ENCODE measurements around the gene FIBCD1. TPM values are rescaled to one million over a fixed set of nuclear protein-coding genes. Genes with fewer than 3 reads are reported as not detected.

Gene FIBCD1
- total RNA-seq, 2 donors from 2014 or later, result 0.20 to 4.6 TPM

DNA sequence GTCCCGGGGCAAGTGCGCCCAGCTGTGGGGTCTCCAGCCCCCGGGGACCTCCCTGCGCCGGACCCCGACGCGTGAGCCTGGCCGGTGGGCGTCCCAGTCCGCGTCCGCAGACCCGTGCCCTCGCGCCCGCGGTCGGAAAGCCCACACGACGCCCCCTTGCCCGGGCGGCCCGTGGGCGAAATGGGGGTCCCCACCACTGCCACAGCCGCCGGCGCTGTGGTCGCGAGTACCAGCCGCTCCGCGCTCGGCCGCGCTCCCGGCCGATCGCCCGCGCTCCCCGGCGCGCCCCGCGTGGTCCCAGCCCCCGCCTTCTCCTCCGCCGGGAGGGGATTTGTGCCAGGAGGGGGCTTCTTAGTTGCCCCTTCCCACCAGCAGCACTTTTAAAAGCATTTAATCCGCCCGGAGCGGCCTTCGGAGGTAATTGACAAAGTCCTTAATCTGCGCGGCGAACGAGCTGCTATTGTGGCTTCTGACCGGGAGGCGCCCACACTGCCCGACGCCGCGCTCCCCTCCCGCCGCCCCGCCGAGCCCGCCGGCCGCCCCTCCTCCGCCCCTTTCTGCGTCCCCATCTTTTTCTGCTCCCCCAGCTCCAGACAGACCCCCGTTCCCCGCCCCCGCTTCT is 469 bp upstream of the FIBCD1 start:
- H3K36me3 ChIP-seq, result no peaks in the 10 kb centered on the region
- TF ChIP-seq, protein P1, sequence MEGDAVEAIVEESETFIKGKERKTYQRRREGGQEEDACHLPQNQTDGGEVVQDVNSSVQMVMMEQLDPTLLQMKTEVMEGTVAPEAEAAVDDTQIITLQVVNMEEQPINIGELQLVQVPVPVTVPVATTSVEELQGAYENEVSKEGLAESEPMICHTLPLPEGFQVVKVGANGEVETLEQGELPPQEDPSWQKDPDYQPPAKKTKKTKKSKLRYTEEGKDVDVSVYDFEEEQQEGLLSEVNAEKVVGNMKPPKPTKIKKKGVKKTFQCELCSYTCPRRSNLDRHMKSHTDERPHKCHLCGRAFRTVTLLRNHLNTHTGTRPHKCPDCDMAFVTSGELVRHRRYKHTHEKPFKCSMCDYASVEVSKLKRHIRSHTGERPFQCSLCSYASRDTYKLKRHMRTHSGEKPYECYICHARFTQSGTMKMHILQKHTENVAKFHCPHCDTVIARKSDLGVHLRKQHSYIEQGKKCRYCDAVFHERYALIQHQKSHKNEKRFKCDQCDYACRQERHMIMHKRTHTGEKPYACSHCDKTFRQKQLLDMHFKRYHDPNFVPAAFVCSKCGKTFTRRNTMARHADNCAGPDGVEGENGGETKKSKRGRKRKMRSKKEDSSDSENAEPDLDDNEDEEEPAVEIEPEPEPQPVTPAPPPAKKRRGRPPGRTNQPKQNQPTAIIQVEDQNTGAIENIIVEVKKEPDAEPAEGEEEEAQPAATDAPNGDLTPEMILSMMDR (IDR thresholded peaks at IDR 0.05), result no peak
- H3K9me3 ChIP-seq, result no peaks in the 10 kb centered on the region
- DNase-seq (ENCODE audit: low spot score), result no peak
- peak overlapping the region; percentile 35 to 54 for H3K4me3 ChIP-seq
- H3K4me1 ChIP-seq, result peaks cover 0 to 46% of the 10 kb centered on the region in 2 donors
- peaks cover 8 to 24% of the 10 kb centered on the region in 2 donors for H3K27me3 ChIP-seq
- no peak overlapping the region for H3K27ac ChIP-seq

- Histone ChIP-seq H3K4me1 (peaks cover 0 to 52% of the 10 kb centered on the region in 2 donors), H3K27me3 (peaks cover 8 to 35% of the 10 kb centered on the region in 2 donors), H3K27ac (no peak overlapping the region), H3K9me3 (no peaks in the 10 kb centered on the region), H3K36me3 (no peaks in the 10 kb centered on the region), H3K4me3 (peak overlapping the region in 1 of 2 donors; percentile 54)
- DNase-seq (ENCODE audit: low spot score), result no peak
- TF ChIP-seq, protein P1 (IDR thresholded peaks at IDR 0.05), result no peak
These were observed 829 bp downstream of the FIBCD1 start for GRCh38 chr9:130938184-130938651.

GRCh38 chr9:130937146-130938076 is 1.6 kb downstream of the FIBCD1 start:
- no peak for DNase-seq (ENCODE audit: low spot score)
- Histone ChIP-seq H3K4me3 (no peak overlapping the region), H3K4me1 (peaks cover 0 to 59% of the 10 kb centered on the region in 2 donors), H3K27ac (no peak overlapping the region), H3K36me3 (no peaks in the 10 kb centered on the region), H3K9me3 (no peaks in the 10 kb centered on the region), H3K27me3 (peaks cover 8 to 35% of the 10 kb centered on the region in 2 donors)
- TF ChIP-seq, protein P1 (IDR thresholded peaks at IDR 0.05), result no peak

- H3K27ac ChIP-seq, result no peak overlapping the region
- H3K4me1 ChIP-seq, result peaks cover 0 to 68% of the 10 kb centered on the region in 2 donors
- no peak overlapping the region for H3K4me3 ChIP-seq
- DNase-seq (ENCODE audit: low spot score), result no peak
- TF ChIP-seq, protein P1 (IDR thresholded peaks at IDR 0.05), result no peak
- H3K36me3 ChIP-seq, result no peaks in the 10 kb centered on the region
- H3K9me3 ChIP-seq, result no peaks in the 10 kb centered on the region
- peaks cover 8 to 35% of the 10 kb centered on the region in 2 donors for H3K27me3 ChIP-seq
These were observed 2.5 kb downstream of the FIBCD1 start for GRCh38 chr9:130936285-130937117.

DNA sequence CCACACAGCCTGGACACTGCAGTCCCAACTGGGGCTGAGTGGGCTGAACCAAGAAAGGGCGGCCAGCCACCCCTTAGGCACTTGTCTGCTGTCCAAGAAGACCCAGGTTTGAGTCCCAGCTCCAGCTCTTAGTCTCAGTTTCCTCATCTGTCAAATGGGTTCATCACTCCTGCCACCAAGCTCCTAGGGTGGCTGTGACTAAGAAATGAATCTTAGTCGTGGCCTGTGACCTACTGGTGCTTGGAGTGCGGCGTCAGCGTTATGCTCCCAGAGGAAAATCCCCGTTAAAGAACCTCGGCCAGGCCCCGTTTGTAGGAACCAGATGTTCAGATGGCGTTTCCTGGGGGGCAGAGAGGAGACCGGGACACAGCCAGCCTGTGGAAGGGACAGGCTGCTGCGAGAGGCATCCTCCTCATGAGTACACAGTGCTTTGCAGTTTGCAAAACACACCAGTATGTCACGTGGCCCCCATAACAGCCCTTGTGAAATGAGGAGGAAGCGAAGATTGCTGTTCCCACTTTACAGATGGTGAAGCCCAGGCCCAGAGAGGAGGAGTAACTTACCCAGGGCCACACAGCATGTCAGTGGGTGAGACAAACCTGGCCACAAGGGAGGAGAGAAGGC is 3.3 kb downstream of the FIBCD1 start:
- no peaks in the 10 kb centered on the region for H3K36me3 ChIP-seq
- H3K4me1 ChIP-seq, result peaks cover 0 to 69% of the 10 kb centered on the region in 2 donors
- H3K27me3 ChIP-seq, result peaks cover 8 to 33% of the 10 kb centered on the region in 2 donors
- TF ChIP-seq, protein P1 (IDR thresholded peaks at IDR 0.05), result no peak
- DNase-seq (ENCODE audit: low spot score), result no peak
- no peaks in the 10 kb centered on the region for H3K9me3 ChIP-seq
- no peak overlapping the region for H3K27ac ChIP-seq
- H3K4me3 ChIP-seq, result no peak overlapping the region
